Endothelial cell of umbilical vein (primary cell): ENCODE data around the gene ARHGEF1. TPM values are rescaled to one million over a fixed set of nuclear protein-coding genes. Genes with fewer than 3 reads are reported as not detected.

ENCODE experiments used
- BruUV-seq: library from RNA; stranded (reverse); fragments of 400-500 nt; replicated peaks from 2 replicates; lab custom pipeline; 2021; lab: Mats Ljungman, UMichigan
- CTCF ChIA-PET: fragments of 300-600, 350-600 bp; sonication (Branson Sonifier 250); formaldehyde crosslinking; loops from one replicate; lab custom pipeline; 2021; ENCODE audit warnings: antibody characterized with exemption, inconsistent platforms; lab: Charles Lee
- POLR2A ChIA-PET: fragments of 300-600, 350-600 bp; sonication (Branson Sonifier 250); formaldehyde crosslinking; loops from one replicate; lab custom pipeline; 2021; ENCODE audit warnings: antibody characterized with exemption, inconsistent platforms; lab: Charles Lee
- DNase-seq: peaks from one replicate; pipeline ENCODE4 v3.0.0-alpha.2; 2011; ENCODE audit warnings: low read depth, low spot score
- FAIRE-seq: peaks from 2 replicates; lab custom pipeline; 2011; peaks lifted over from hg19 to GRCh38; lab: Jason Lieb, UNC
- H2AFZ ChIP-seq: 2 replicates; pipeline ENCODE4 v1.6.0; 2012; ENCODE audit warnings: low read depth, low read length, control low read depth, inconsistent platforms
- H3K27ac ChIP-seq: 2 replicates; pipeline ENCODE4 v1.5.1; 2011; ENCODE audit warnings: low read depth, mild to moderate bottlenecking, control low read depth, low read length, moderate library complexity; ENCODE audit not compliant: insufficient read depth
- H3K27me3 ChIP-seq, 2 experiments: 2 replicates each; pipeline versions ENCODE4 v1.6.0 to v1.6.1; 2011; ENCODE audit warnings: low read length in 2 of 2, mixed read lengths in 1 of 2; ENCODE audit not compliant: control insufficient read depth in 2 of 2, insufficient read depth in 2 of 2
- H3K36me3 ChIP-seq, 2 experiments: 2 replicates in 1 of 2; 3 replicates in 1 of 2; pipeline ENCODE4 v1.5.1; 2011; ENCODE audit warnings: low read length in 2 of 2, mild to moderate bottlenecking in 1 of 2, moderate library complexity in 1 of 2; ENCODE audit not compliant: control insufficient read depth in 2 of 2, insufficient read depth in 2 of 2; ENCODE audit errors: extremely low read depth in 1 of 2
- H3K4me1 ChIP-seq: 3 replicates; pipeline ENCODE4 v1.5.1; 2011; ENCODE audit warnings: mild to moderate bottlenecking, low read length; ENCODE audit not compliant: control insufficient read depth, insufficient read depth; ENCODE audit errors: extremely low read depth
- H3K4me2 ChIP-seq: 2 replicates; pipeline ENCODE4 v1.6.1; 2011; ENCODE audit warnings: low read length, control low read depth, mixed read lengths; ENCODE audit not compliant: insufficient read depth
- H3K4me3 ChIP-seq, 3 experiments: fragments of 200-600 bp in 1 of 3; sonication (generic), shearing (Covaris generic) in 1 of 3; replicated peaks in 1 of 3; 2 replicates each; pipeline ENCODE4 v1.5.1; 2011 to 2016; ENCODE audit warnings: control low read depth in 3 of 3, low read length in 3 of 3, mild to moderate bottlenecking in 2 of 3, inconsistent platforms in 1 of 3, low read depth in 1 of 3, moderate library complexity in 1 of 3; ENCODE audit not compliant: insufficient read depth in 1 of 3
- H3K79me2 ChIP-seq: 2 replicates; pipeline ENCODE4 v1.6.0; 2012; ENCODE audit warnings: low read length, inconsistent platforms; ENCODE audit not compliant: control insufficient read depth, insufficient read depth
- H3K9ac ChIP-seq: replicated peaks from 2 replicates; pipeline ENCODE3; 2011; ENCODE audit warnings: low read length, control low read depth; ENCODE audit not compliant: insufficient read depth; ENCODE audit errors: extremely low read depth
- H3K9me1 ChIP-seq: replicated peaks from 3 replicates; pipeline ENCODE4 v1.6.0; 2011; ENCODE audit warnings: mild to moderate bottlenecking, low read length; ENCODE audit not compliant: control insufficient read depth, insufficient read depth; ENCODE audit errors: extremely low read depth
- H3K9me3 ChIP-seq: replicated peaks from 2 replicates; pipeline ENCODE4 v1.5.1; 2012; ENCODE audit warnings: low read length, inconsistent platforms; ENCODE audit not compliant: control insufficient read depth, insufficient read depth
- H4K20me1 ChIP-seq: replicated peaks from 2 replicates; pipeline ENCODE3; 2011; ENCODE audit warnings: mild to moderate bottlenecking, low read length; ENCODE audit not compliant: control insufficient read depth, insufficient read depth; ENCODE audit errors: extremely low read depth
- EZH2 ChIP-seq: IDR thresholded peaks from 2 replicates; pipeline ENCODE4 v1.6.1; 2012; ENCODE audit warnings: borderline replicate concordance, low read depth, mild to moderate bottlenecking, moderate library complexity, low read length, inconsistent platforms; ENCODE audit not compliant: severe bottlenecking
- FOS ChIP-seq: IDR thresholded peaks from 2 replicates; pipeline ENCODE4 v1.6.1; 2011; ENCODE audit warnings: mild to moderate bottlenecking, low read length, moderate library complexity, borderline replicate concordance; ENCODE audit not compliant: insufficient read depth
- GATA2 ChIP-seq: IDR thresholded peaks from 2 replicates; pipeline ENCODE4 v1.7.0; 2011; ENCODE audit warnings: low read depth, mild to moderate bottlenecking, moderate library complexity, mixed read lengths, low read length; ENCODE audit not compliant: insufficient read length, insufficient read depth
- JUN ChIP-seq: IDR thresholded peaks from 2 replicates; pipeline ENCODE4 v1.6.1; 2011; ENCODE audit warnings: borderline replicate concordance, low read depth; ENCODE audit not compliant: insufficient read length, insufficient read depth
- POLR2A ChIP-seq: IDR thresholded peaks from 2 replicates; pipeline ENCODE4 v1.6.1; 2012; ENCODE audit warnings: low read depth, mild to moderate bottlenecking, control low read depth, low read length
- POLR2AphosphoS5 ChIP-seq: IDR thresholded peaks from 2 replicates; pipeline ENCODE4 v1.6.1; 2012; ENCODE audit warnings: low read depth, mild to moderate bottlenecking, control low read depth, low read length, moderate library complexity; ENCODE audit not compliant: insufficient read depth
- dilution Hi-C: fragments of 300-500 bp; cut with MboI; formaldehyde crosslinking; loops from one replicate; pipeline ENCODE4 v1.15.0; 2019; ENCODE audit warnings: low sequenced_read_pairs; ENCODE audit not compliant: extremely low pct_ligation_motif_present
- intact Hi-C: fragments of 100-400 bp; cut with micrococcal nuclease; formaldehyde crosslinking; loops from one replicate; pipeline ENCODE4 v1.10.0; 2022
- polyA plus RNA-seq, 4 experiments: library from polyadenylated mRNA; depleted of rRNA in 3 of 4; stranded (reverse) in 3 of 4; unstranded in 1 of 4; fragments of >200 nt; gene quantifications; 2 replicates each; pipeline versions ENCODE4 v1.2.1 to v1.2.3, GENCODE V29; 2011 to 2012; ENCODE audit warnings: missing spikeins in 1 of 4
- total RNA-seq: library from RNA; stranded (reverse); gene quantifications from 2 replicates; pipeline ENCODE4 v1.2.3, GENCODE V29; 2021
- TF ChIP-seq, protein P1 (sequence below), 2 donors: IDR thresholded peaks; 1 replicate in 1 of 2; 2 replicates in 1 of 2; pipeline ENCODE4 v1.5.1; 2011; ENCODE audit warnings: low read length in 2 of 2, mild to moderate bottlenecking in 2 of 2, moderate library complexity in 2 of 2, control low read depth in 1 of 2, inconsistent platforms in 1 of 2, low read depth in 1 of 2; ENCODE audit not compliant: insufficient read depth in 1 of 2; ENCODE audit errors: extremely low read depth in 1 of 2

ARHGEF1 gene
- total and polyA plus RNA-seq, 2 donors (not counting 3 experiments of a cell fraction or from before 2014, with no cell fraction given), result 65.4 to 123 TPM

DNA sequence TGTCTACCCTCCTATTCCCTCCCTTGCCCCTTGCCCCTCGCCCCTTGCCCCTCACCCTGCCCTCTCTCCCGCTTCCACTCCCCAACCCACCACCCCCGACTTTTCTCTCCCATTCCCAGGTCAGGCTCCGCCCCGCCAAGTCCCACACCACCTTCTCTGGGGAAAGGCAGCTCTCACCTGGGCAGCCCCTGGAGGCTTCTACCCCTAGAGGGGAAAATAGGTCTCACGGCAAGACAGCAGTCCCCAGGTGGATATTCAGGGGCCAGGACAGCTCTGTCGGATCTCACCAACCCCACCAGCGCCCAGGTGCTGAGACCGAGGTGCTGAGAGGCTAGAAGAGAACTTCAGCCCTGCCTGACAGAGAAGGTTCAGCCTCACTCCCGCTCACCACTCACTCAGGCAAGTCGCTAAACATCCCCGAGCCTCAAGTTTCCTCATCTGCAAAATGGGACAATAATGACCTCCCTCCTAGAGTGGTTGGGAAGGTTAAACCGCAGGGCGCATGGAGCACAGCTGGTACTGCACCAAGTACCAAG lies 46.6 kb downstream of the ARHGEF1 start:
- no peaks in the 10 kb centered on the region for H4K20me1 ChIP-seq
- FAIRE-seq (no peak), DNase-seq (no peak)
- H3K36me3 ChIP-seq, result no peaks in the 10 kb centered on the region
- no peak overlapping the region for H3K9ac ChIP-seq
- H3K4me3 ChIP-seq, result no peak overlapping the region
- no peaks in the 10 kb centered on the region for H3K9me1 ChIP-seq
- intact Hi-C loops (no loop called here), dilution Hi-C loops (no loop called here)
- H3K27ac ChIP-seq, result no peak overlapping the region
- H2AFZ ChIP-seq, result no peak overlapping the region
- no peak overlapping the region for H3K4me2 ChIP-seq
- no TSS peak for BruUV-seq
- ChIA-PET POLR2A (no interaction called here), CTCF (interaction anchor here (0.8 kb wide), 1 partner anchor 105 kb away, joined by 3 read pairs; no protein-coding TSS in a partner anchor)
- H3K27me3 ChIP-seq, result peaks cover 67 to 70% of the 10 kb centered on the region in 2 experiments
- no peaks in the 10 kb centered on the region for H3K9me3 ChIP-seq
- TF ChIP-seq POLR2AphosphoS5, result no peak
- TF ChIP-seq, protein P1, sequence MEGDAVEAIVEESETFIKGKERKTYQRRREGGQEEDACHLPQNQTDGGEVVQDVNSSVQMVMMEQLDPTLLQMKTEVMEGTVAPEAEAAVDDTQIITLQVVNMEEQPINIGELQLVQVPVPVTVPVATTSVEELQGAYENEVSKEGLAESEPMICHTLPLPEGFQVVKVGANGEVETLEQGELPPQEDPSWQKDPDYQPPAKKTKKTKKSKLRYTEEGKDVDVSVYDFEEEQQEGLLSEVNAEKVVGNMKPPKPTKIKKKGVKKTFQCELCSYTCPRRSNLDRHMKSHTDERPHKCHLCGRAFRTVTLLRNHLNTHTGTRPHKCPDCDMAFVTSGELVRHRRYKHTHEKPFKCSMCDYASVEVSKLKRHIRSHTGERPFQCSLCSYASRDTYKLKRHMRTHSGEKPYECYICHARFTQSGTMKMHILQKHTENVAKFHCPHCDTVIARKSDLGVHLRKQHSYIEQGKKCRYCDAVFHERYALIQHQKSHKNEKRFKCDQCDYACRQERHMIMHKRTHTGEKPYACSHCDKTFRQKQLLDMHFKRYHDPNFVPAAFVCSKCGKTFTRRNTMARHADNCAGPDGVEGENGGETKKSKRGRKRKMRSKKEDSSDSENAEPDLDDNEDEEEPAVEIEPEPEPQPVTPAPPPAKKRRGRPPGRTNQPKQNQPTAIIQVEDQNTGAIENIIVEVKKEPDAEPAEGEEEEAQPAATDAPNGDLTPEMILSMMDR (IDR thresholded peaks at IDR 0.05; ENCODE audit: extremely low read depth in 1 of 2, insufficient read depth in 1 of 2, low read depth in 1 of 2, low read length in 2 of 2), result no peak
- no peak for TF ChIP-seq JUN
- no peak for TF ChIP-seq GATA2
- TF ChIP-seq POLR2A, result no peak
- TF ChIP-seq FOS, result no peak
- TF ChIP-seq EZH2, result peak; percentile 95
- no peaks in the 10 kb centered on the region for H3K4me1 ChIP-seq
- H3K79me2 ChIP-seq, result no peaks in the 10 kb centered on the region
